HepG2 (cell line): Measurements from ENCODE around the gene RPLP2. TPM values are rescaled to one million over a fixed set of nuclear protein-coding genes. Genes with fewer than 3 reads are reported as not detected.
A peak's percentile ranks its signal among the peaks of the same experiment; 100 is the strongest.

Source experiments
- ATAC-seq: fragments of 200-7000 bp; cut with Tn5 transposase; 3 replicates; pipeline ENCODE4 v1.9.1; 2020; ENCODE audit warnings: mild to moderate bottlenecking, moderate library complexity
- BruUV-seq: library from RNA; stranded (reverse); fragments of 400-500 nt; replicated peaks from 2 replicates; lab custom pipeline; 2021; lab: Mats Ljungman, UMichigan
- CTCF ChIA-PET: fragments of 300-600 bp; formaldehyde crosslinking; extraction: SDS; loops from one replicate; lab custom pipeline; 2021; ENCODE audit warnings: low total read pairs, inconsistent platforms, low intra/inter-chr PET ratio; lab: Yijun Ruan, JAX
- POLR2A ChIA-PET: fragments of 350-600 bp; sonication (Branson Sonifier 250); formaldehyde crosslinking; loops from one replicate; lab custom pipeline; 2020; ENCODE audit warnings: antibody characterized with exemption, inconsistent platforms; lab: Yijun Ruan, JAX
- DNase-seq: peaks from one replicate; pipeline ENCODE4 v3.0.0-alpha.2; 2015; ENCODE audit warnings: low spot score
- FAIRE-seq: peaks from 3 replicates; lab custom pipeline; 2011; peaks lifted over from hg19 to GRCh38; lab: Jason Lieb, UNC
- H2AFZ ChIP-seq: one replicate; pipeline ENCODE4 v1.6.1; 2011; ENCODE audit warnings: low read length, inconsistent platforms
- H3K27ac ChIP-seq: fragments of 300-600 bp; 3 replicates; pipeline ENCODE4 v1.8.0; 2011; ENCODE audit warnings: mixed run types, mild to moderate bottlenecking, mixed read lengths, low read length, inconsistent platforms; ENCODE audit not compliant: insufficient read depth; ENCODE audit errors: extremely low read length
- H3K27me3 ChIP-seq, 2 experiments: fragments of 200-600 bp in 1 of 2; 2 replicates in 1 of 2; 3 replicates in 1 of 2; pipeline versions ENCODE4 v1.6.0 to v1.8.0; 2011; ENCODE audit warnings: low read length in 2 of 2, mild to moderate bottlenecking in 2 of 2, moderate library complexity in 2 of 2, inconsistent platforms in 1 of 2; ENCODE audit not compliant: insufficient read depth in 2 of 2, control insufficient read depth in 1 of 2
- H3K36me3 ChIP-seq, 2 experiments: fragments of 200-600 bp in 1 of 2; replicated peaks in 1 of 2; 2 replicates in 1 of 2; 3 replicates in 1 of 2; pipeline versions ENCODE4 v1.5.1 to v1.8.0; 2011; ENCODE audit warnings: low read length in 2 of 2, inconsistent platforms in 1 of 2; ENCODE audit not compliant: insufficient read depth in 2 of 2, control insufficient read depth in 1 of 2
- H3K4me1 ChIP-seq: 2 replicates; pipeline ENCODE4 v1.5.1; 2012; ENCODE audit warnings: low read length, inconsistent platforms; ENCODE audit not compliant: insufficient read depth
- H3K4me2 ChIP-seq: 2 replicates; pipeline ENCODE4 v1.6.0; 2011; ENCODE audit warnings: low read depth, low read length, inconsistent platforms
- H3K4me3 ChIP-seq, 3 experiments: fragments of 200-600 bp in 1 of 3; sonication (generic), shearing (Covaris generic) in 1 of 3; replicated peaks in 1 of 3; 2 replicates each; pipeline ENCODE4 v1.5.1; 2011 to 2016; ENCODE audit warnings: low read length in 3 of 3, inconsistent platforms in 2 of 3, low read depth in 2 of 3, mild to moderate bottlenecking in 2 of 3, control low read depth in 1 of 3, mixed read lengths in 1 of 3; ENCODE audit not compliant: insufficient read depth in 1 of 3
- H3K79me2 ChIP-seq: one replicate; pipeline ENCODE4 v1.6.1; 2011; ENCODE audit warnings: low read length, inconsistent platforms; ENCODE audit not compliant: insufficient read depth
- H3K9ac ChIP-seq: 2 replicates; pipeline ENCODE4 v1.6.0; 2011; ENCODE audit warnings: mild to moderate bottlenecking, low read depth, low read length, inconsistent platforms; ENCODE audit not compliant: insufficient read depth
- H3K9me3 ChIP-seq: 2 replicates; pipeline ENCODE4 v1.5.1; 2012; ENCODE audit warnings: mild to moderate bottlenecking, low read length
- H4K20me1 ChIP-seq: 2 replicates; pipeline ENCODE4 v1.6.0; 2011; ENCODE audit warnings: inconsistent platforms, mild to moderate bottlenecking, low read length, moderate library complexity; ENCODE audit not compliant: insufficient read depth
- CREB1 ChIP-seq, 2 experiments: fragments of 450-650 bp in 1 of 2; IDR thresholded peaks; 2 replicates each; pipeline ENCODE4 v1.6.1; 2016 to 2017; ENCODE audit warnings: control low read depth in 1 of 2, mild to moderate bottlenecking in 1 of 2, missing compliant biosample characterization in 1 of 2, missing genetic modification characterization in 1 of 2
- FOXP1 ChIP-seq, 2 experiments: fragments of 450-650 bp in 1 of 2; IDR thresholded peaks; 2 replicates each; pipeline ENCODE4 v1.6.1; 2017 to 2018; ENCODE audit warnings: antibody characterized with exemption in 1 of 2
- MTA1 ChIP-seq: sonication (generic); formaldehyde crosslinking; IDR thresholded peaks from 2 replicates; pipeline ENCODE4 v1.4.0; 2020; ENCODE audit warnings: missing genetic modification reagents, mild to moderate bottlenecking, borderline replicate concordance
- PPARG ChIP-seq: conservative IDR thresholded peaks from 2 replicates; pipeline ENCODE4 v1.6.1; 2016; ENCODE audit warnings: missing biosample characterization, missing genetic modification reagents
- ZNF329 ChIP-seq: sonication (generic); formaldehyde crosslinking; IDR thresholded peaks from 2 replicates; pipeline ENCODE4 v1.9.0; 2021; ENCODE audit warnings: low read depth, mild to moderate bottlenecking, missing genetic modification reagents
- ZNF652 ChIP-seq: IDR thresholded peaks from 2 replicates; pipeline ENCODE4 v1.6.1; 2016; ENCODE audit warnings: low read depth, borderline replicate concordance
- ZNF670 ChIP-seq: sonication (generic); formaldehyde crosslinking; IDR thresholded peaks from 2 replicates; pipeline ENCODE4 v1.8.0; 2022; ENCODE audit warnings: mild to moderate bottlenecking, missing genetic modification reagents, borderline replicate concordance
- ZNF703 ChIP-seq: sonication (generic); formaldehyde crosslinking; IDR thresholded peaks from 2 replicates; pipeline ENCODE4 v1.5.1; 2020; ENCODE audit warnings: missing genetic modification reagents, mild to moderate bottlenecking, moderate library complexity, borderline replicate concordance
- WGBS: methylation state at CpG from one replicate; pipeline ENCODE4 v1.1.6; 2017; ENCODE audit warnings: low lambda C conversion rate; 5-methylcytosine and 5-hydroxymethylcytosine counted together
- in situ Hi-C: cut with HindIII; loops from 2 replicates; pipeline ENCODE4 v1.10.0; 2017; ENCODE audit warnings: low pct_unique_long_range_greater_than_20kb; ENCODE audit not compliant: extremely low pct_ligation_motif_present
- intact Hi-C: fragments of 100-400 bp; cut with micrococcal nuclease; formaldehyde crosslinking; loops from one replicate; pipeline ENCODE4 v1.10.0; 2022; ENCODE audit not compliant: unreplicated experiment
- polyA plus RNA-seq, 8 experiments: library from polyadenylated mRNA; depleted of rRNA in 3 of 8; stranded (reverse) in 7 of 8; unstranded in 1 of 8; fragments of >200 nt; fragmentation: Illumina TruSeq in 4 of 8; extraction: Trizol in 4 of 8; gene quantifications; 2 replicates each; pipeline versions ENCODE4 v1.2.1 to v1.2.3, GENCODE V29; 2011 to 2016; ENCODE audit warnings: low read depth in 4 of 8, missing spikeins in 1 of 8, mixed read lengths in 1 of 8; ENCODE audit not compliant: insufficient read depth in 1 of 8
- total RNA-seq, 5 experiments: library from RNA; depleted of rRNA; stranded (reverse); fragments of >200 nt; fragmentation: Illumina TruSeq; extraction: Trizol; gene quantifications; 2 replicates each; pipeline ENCODE4 v1.2.3, GENCODE V29; 2016; ENCODE audit warnings: low read depth in 1 of 5
- TF ChIP-seq, protein P1 (sequence below): sonication (generic); formaldehyde crosslinking; IDR thresholded peaks from 2 replicates; pipeline ENCODE4 v1.4.0; 2020; ENCODE audit warnings: missing genetic modification reagents
- TF ChIP-seq, protein P2 (sequence below): sonication (generic); formaldehyde crosslinking; IDR thresholded peaks from 2 replicates; pipeline ENCODE4 v1.9.0; 2022; ENCODE audit warnings: missing genetic modification reagents, mild to moderate bottlenecking, borderline replicate concordance

Gene RPLP2
- total and polyA plus RNA-seq, 2 of the 13 experiments (the other 11 are each of a cell fraction or from before 2014, with no cell fraction given): 978 to 2,106 TPM

DNA sequence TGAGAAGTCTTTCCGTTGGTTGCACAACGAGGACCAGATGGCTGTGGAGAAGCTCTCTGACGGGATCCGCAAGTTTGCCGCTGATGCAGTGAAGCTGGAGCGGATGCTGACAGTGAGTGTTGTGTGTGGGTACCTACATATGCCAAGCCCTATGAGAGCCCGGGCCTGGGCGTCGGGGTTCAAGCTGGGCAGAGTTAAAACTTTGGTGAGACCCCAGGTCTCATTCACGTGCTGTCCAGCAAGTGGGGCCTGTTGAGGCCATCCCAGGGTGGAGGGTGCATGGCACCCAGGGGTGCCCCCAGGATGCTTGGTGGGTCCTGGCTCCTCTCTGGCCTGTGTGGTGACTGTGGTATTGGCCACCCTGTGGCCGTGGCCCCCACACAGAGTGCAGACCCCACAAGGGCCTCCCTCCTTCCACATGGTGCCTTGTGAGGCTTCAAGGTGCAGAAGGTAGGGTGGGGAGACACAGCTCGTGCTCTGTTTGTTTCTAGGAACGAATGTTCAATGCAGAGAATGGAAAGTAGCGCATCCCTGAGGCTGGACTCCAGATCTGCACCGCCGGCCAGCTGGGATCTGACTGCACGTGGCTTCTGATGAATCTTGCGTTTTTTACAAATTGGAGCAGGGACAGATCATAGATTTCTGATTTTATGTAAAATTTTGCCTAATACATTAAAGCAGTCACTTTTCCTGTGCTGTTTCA lies 45.3 kb upstream of the RPLP2 start (continued):
- TF ChIP-seq, protein P1, sequence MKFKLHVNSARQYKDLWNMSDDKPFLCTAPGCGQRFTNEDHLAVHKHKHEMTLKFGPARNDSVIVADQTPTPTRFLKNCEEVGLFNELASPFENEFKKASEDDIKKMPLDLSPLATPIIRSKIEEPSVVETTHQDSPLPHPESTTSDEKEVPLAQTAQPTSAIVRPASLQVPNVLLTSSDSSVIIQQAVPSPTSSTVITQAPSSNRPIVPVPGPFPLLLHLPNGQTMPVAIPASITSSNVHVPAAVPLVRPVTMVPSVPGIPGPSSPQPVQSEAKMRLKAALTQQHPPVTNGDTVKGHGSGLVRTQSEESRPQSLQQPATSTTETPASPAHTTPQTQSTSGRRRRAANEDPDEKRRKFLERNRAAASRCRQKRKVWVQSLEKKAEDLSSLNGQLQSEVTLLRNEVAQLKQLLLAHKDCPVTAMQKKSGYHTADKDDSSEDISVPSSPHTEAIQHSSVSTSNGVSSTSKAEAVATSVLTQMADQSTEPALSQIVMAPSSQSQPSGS: no peak
- TF ChIP-seq CREB1 (IDR thresholded peaks at IDR 0.05) (no peak), CREB1 (CRISPR knock-in tag; IDR thresholded peaks at IDR 0.05) (no peak), MTA1 (CRISPR knock-in tag) (no peak)

DNA sequence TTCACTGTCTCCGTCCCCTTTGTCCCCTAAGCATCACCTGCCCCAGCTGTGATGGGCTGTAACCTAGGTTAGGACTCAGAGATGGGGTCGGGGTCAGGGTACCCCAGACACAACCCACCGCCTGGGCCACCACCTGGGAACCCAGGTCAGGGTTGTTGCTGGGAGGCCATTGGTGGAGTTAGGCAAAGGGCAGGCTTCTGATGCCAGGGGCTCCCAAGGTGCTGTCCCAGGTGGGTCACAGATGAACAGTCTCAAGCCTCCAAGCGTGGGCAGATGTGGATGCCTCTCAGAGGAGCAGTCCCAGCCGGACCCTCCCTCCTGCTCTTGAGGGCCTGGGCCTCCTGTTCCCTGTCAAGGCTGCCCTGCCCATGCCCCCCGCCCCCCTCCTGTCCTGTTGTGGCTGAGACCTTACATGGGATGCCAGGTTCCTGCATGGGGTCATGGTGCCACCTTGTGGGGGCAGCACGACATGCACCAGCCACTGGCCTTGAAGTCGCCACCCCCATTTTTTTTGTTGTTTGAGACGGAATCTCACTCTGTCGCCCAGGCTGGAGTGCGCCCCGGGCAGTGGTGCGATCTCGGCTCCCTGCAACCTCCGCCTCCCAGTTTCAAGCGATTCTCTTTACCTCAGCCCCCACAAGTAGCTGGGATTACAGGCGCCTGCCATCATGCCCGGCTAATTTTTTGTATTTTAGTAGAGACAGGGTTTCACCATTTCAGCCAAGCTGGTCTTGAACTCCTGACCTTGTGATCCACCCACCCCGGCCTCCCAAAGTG lies 44.6 kb upstream of the RPLP2 start:
- POLR2A ChIA-PET: interaction anchor here (0.7 kb wide), 1 partner anchor 10 kb away, joined by 3 read pairs; no protein-coding TSS in a partner anchor
- no peaks in the 10 kb centered on the region for H3K27me3 ChIP-seq
- DNase-seq (peak; percentile 35), ATAC-seq (peak; percentile 51), FAIRE-seq (no peak)
- no peak overlapping the region for H3K27ac ChIP-seq
- intact Hi-C loops: loop anchor here (2.0 kb wide), 1 partner anchor 102 kb away; no protein-coding TSS in a partner anchor
- no peak overlapping the region for H3K4me3 ChIP-seq
- in situ Hi-C loops: loop anchor here (5.0 kb wide), 1 partner anchor 103 kb away; no protein-coding TSS in a partner anchor
- BruUV-seq: no TSS peak
- no peaks in the 10 kb centered on the region for H3K9me3 ChIP-seq
- H3K4me2 ChIP-seq: no peak overlapping the region
- peaks cover 7% of the 10 kb centered on the region for H3K4me1 ChIP-seq
- 91% methylated on average over 17 of the region's 19 CpGs for WGBS
- CTCF ChIA-PET: interaction anchor here (1.7 kb wide), 1 partner anchor 37 kb away, joined by 11 read pairs; no protein-coding TSS in a partner anchor
- no peak overlapping the region for H2AFZ ChIP-seq
- peaks cover 9% of the 10 kb centered on the region; the same call in 1 of the 2 replicates for H4K20me1 ChIP-seq
- H3K79me2 ChIP-seq: no peaks in the 10 kb centered on the region
- H3K9ac ChIP-seq: no peak overlapping the region
- peaks cover 19 to 55% of the 10 kb centered on the region in 2 experiments for H3K36me3 ChIP-seq
- TF ChIP-seq ZNF703 (CRISPR knock-in tag) (no peak), ZNF652 (no peak), ZNF670 (CRISPR knock-in tag) (no peak), ZNF329 (CRISPR knock-in tag) (no peak), PPARG (CRISPR knock-in tag) (no peak), FOXP1 (IDR thresholded peaks at IDR 0.05) (no peak), FOXP1 (CRISPR knock-in tag; IDR thresholded peaks at IDR 0.05) (no peak)
- TF ChIP-seq, protein P2, sequence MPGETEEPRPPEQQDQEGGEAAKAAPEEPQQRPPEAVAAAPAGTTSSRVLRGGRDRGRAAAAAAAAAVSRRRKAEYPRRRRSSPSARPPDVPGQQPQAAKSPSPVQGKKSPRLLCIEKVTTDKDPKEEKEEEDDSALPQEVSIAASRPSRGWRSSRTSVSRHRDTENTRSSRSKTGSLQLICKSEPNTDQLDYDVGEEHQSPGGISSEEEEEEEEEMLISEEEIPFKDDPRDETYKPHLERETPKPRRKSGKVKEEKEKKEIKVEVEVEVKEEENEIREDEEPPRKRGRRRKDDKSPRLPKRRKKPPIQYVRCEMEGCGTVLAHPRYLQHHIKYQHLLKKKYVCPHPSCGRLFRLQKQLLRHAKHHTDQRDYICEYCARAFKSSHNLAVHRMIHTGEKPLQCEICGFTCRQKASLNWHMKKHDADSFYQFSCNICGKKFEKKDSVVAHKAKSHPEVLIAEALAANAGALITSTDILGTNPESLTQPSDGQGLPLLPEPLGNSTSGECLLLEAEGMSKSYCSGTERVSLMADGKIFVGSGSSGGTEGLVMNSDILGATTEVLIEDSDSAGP (CRISPR knock-in tag): peak; percentile 54; the same call in 1 of the 2 replicates
